ENCODE results near the gene KLHL35. TPM values are rescaled to one million over a fixed set of nuclear protein-coding genes. Genes with fewer than 3 reads are reported as not detected.

Gene KLHL35
- total RNA-seq, 1 donor from 2014 or later = 0.75 TPM

- no peak for DNase-seq (ENCODE audit: low spot score)
- intact Hi-C loops (cut with DNase I) = no loop called here
These were observed 37.6 kb upstream of the KLHL35 start for GRCh38 chr11:75470476-75471080.

GRCh38 chr11:75469785-75470405 is 36.9 kb upstream of the KLHL35 start:
- no peak for DNase-seq (ENCODE audit: low spot score)
- intact Hi-C loops (cut with DNase I) = no loop called here

GRCh38 chr11:75468534-75469340 is 35.7 kb upstream of the KLHL35 start:
- intact Hi-C loops (cut with DNase I) = no loop called here
- DNase-seq (ENCODE audit: low spot score) = peak; percentile 81

GRCh38 chr11:75467881-75468280 is 34.9 kb upstream of the KLHL35 start:
- DNase-seq (ENCODE audit: low spot score) = no peak
- intact Hi-C loops (cut with DNase I) = no loop called here

- intact Hi-C loops (cut with DNase I) = no loop called here
- no peak for DNase-seq (ENCODE audit: low spot score)
These were observed 34.3 kb upstream of the KLHL35 start for GRCh38 chr11:75467311-75467710.

GRCh38 chr11:75465701-75466531 is 32.9 kb upstream of the KLHL35 start:
- no peak for DNase-seq (ENCODE audit: low spot score)
- intact Hi-C loops (cut with DNase I) = no loop called here

- DNase-seq (ENCODE audit: low spot score) = no peak
- intact Hi-C loops (cut with DNase I) = no loop called here
These were observed 30.2 kb upstream of the KLHL35 start for GRCh38 chr11:75463106-75463774.

GRCh38 chr11:75462117-75462653 is 29.2 kb upstream of the KLHL35 start:
- no peak for DNase-seq (ENCODE audit: low spot score)
- intact Hi-C loops (cut with DNase I) = no loop called here

- intact Hi-C loops (cut with DNase I) = no loop called here
- no peak for DNase-seq (ENCODE audit: low spot score)
These were observed 28.1 kb upstream of the KLHL35 start for GRCh38 chr11:75461151-75461550.

GRCh38 chr11:75456596-75457183 is 23.7 kb upstream of the KLHL35 start:
- DNase-seq (ENCODE audit: low spot score) = no peak
- intact Hi-C loops (cut with DNase I) = no loop called here

- intact Hi-C loops (cut with DNase I) = no loop called here
- no peak for DNase-seq (ENCODE audit: low spot score)
These were observed 22.0 kb upstream of the KLHL35 start for GRCh38 chr11:75454987-75455386.

- no peak for DNase-seq (ENCODE audit: low spot score)
- intact Hi-C loops (cut with DNase I) = no loop called here
These were observed 21.1 kb upstream of the KLHL35 start for GRCh38 chr11:75453916-75454655.

GRCh38 chr11:75450826-75451821 is 18.1 kb upstream of the KLHL35 start:
- no peak for DNase-seq (ENCODE audit: low spot score)
- intact Hi-C loops (cut with DNase I) = no loop called here

- DNase-seq (ENCODE audit: low spot score) = no peak
- intact Hi-C loops (cut with DNase I) = no loop called here
These were observed 17.2 kb upstream of the KLHL35 start for GRCh38 chr11:75450236-75450635.

GRCh38 chr11:75449776-75450175 is 16.8 kb upstream of the KLHL35 start:
- DNase-seq (ENCODE audit: low spot score) = no peak
- intact Hi-C loops (cut with DNase I) = loop anchor here (5.0 to 10.0 kb wide), 2 partner anchors 47 to 415 kb away; no protein-coding TSS in a partner anchor

GRCh38 chr11:75449271-75449670 is 16.3 kb upstream of the KLHL35 start:
- intact Hi-C loops (cut with DNase I) = loop anchor here (5.0 to 10.0 kb wide), 2 partner anchors 47 to 416 kb away; no protein-coding TSS in a partner anchor
- no peak for DNase-seq (ENCODE audit: low spot score)

- DNase-seq (ENCODE audit: low spot score) = no peak
- intact Hi-C loops (cut with DNase I) = loop anchor here (2.0 to 10.0 kb wide), 3 partner anchors 45 to 417 kb away; no protein-coding TSS in a partner anchor
These were observed 14.4 kb upstream of the KLHL35 start for GRCh38 chr11:75447415-75447814.

Measured in cardiac septum (tissue), 1 donor.